GM23248 (cell line): ENCODE measurements around the gene TBC1D14. TPM values are rescaled to one million over a fixed set of nuclear protein-coding genes. Genes with fewer than 3 reads are reported as not detected.

ENCODE experiments used
- DNase-seq: peaks from one replicate; pipeline ENCODE4 v3.0.0-alpha.2; 2015
- H2AFZ ChIP-seq: fragments of 200-600 bp; sonication (generic); 2 replicates; pipeline ENCODE4 v1.6.1; 2016; ENCODE audit warnings: antibody characterized with exemption
- H3F3A ChIP-seq: fragments of 200-600 bp; sonication (generic); 2 replicates; pipeline ENCODE4 v1.6.1; 2016; ENCODE audit warnings: mild to moderate bottlenecking, antibody characterized with exemption, mixed run types; ENCODE audit not compliant: insufficient read depth
- H3K27ac ChIP-seq: fragments of 200-600 bp; sonication (generic); 2 replicates; pipeline ENCODE4 v1.5.1; 2016; ENCODE audit warnings: mild to moderate bottlenecking
- H3K27me3 ChIP-seq: fragments of 200-600 bp; sonication (generic); replicated peaks from 2 replicates; pipeline ENCODE4 v1.6.1; 2016; ENCODE audit warnings: mild to moderate bottlenecking; ENCODE audit not compliant: insufficient read depth
- H3K36me3 ChIP-seq: fragments of 200-600 bp; sonication (generic); 2 replicates; pipeline ENCODE4 v1.6.1; 2016; ENCODE audit warnings: low read depth, mild to moderate bottlenecking
- H3K4me1 ChIP-seq: fragments of 200-600 bp; sonication (generic); 2 replicates; pipeline ENCODE4 v1.6.1; 2016; ENCODE audit warnings: mild to moderate bottlenecking; ENCODE audit not compliant: insufficient read depth
- H3K4me2 ChIP-seq: fragments of 200-600 bp; sonication (generic); one replicate; pipeline ENCODE4 v1.6.1; 2016; ENCODE audit warnings: mild to moderate bottlenecking; ENCODE audit not compliant: unreplicated experiment
- H3K4me3 ChIP-seq: fragments of 200-600 bp; sonication (generic); 2 replicates; pipeline ENCODE4 v1.5.1; 2016; ENCODE audit warnings: mild to moderate bottlenecking
- H3K79me2 ChIP-seq: fragments of 200-600 bp; sonication (generic); 2 replicates; pipeline ENCODE4 v1.6.1; 2016; ENCODE audit warnings: mild to moderate bottlenecking; ENCODE audit not compliant: insufficient read depth
- H3K9ac ChIP-seq: fragments of 200-600 bp; sonication (generic); 2 replicates; pipeline ENCODE4 v1.6.1; 2016; ENCODE audit warnings: mild to moderate bottlenecking
- H3K9me2 ChIP-seq: fragments of 200-600 bp; sonication (generic); 2 replicates; pipeline ENCODE4 v1.6.1; 2016; ENCODE audit warnings: mixed run types, mild to moderate bottlenecking, moderate library complexity; ENCODE audit not compliant: insufficient read depth
- H3K9me3 ChIP-seq: fragments of 200-600 bp; sonication (generic); one replicate; pipeline ENCODE4 v1.6.1; 2017; ENCODE audit warnings: low read depth
- H4K20me1 ChIP-seq: fragments of 200-600 bp; sonication (generic); 2 replicates; pipeline ENCODE4 v1.6.0; 2016; ENCODE audit not compliant: insufficient read depth
- EZH2 ChIP-seq: fragments of 200-600 bp; sonication (generic); IDR thresholded peaks from 2 replicates; pipeline ENCODE4 v1.6.1; 2018; ENCODE audit warnings: antibody characterized with exemption, mild to moderate bottlenecking; ENCODE audit not compliant: insufficient read depth, poor library complexity, severe bottlenecking
- EZH2phosphoT487 ChIP-seq: fragments of 200-600 bp; sonication (generic); IDR thresholded peaks from 2 replicates; pipeline ENCODE4 v1.6.1; 2018; ENCODE audit warnings: antibody characterized with exemption, moderate library complexity, mild to moderate bottlenecking, low read depth; ENCODE audit not compliant: insufficient read depth
- WGBS, 2 experiments: methylation state at CpG; one replicate each; pipeline ENCODE4 v1.1.6; 2015 to 2017; ENCODE audit warnings: low lambda C conversion rate in 2 of 2, low coverage in 1 of 2; ENCODE audit errors: missing lambda C conversion rate in 2 of 2; 5-methylcytosine and 5-hydroxymethylcytosine counted together
- in situ Hi-C: fragments of 300-500 bp; cut with MboI; formaldehyde crosslinking; loops from 2 replicates; pipeline ENCODE4 v1.15.0; 2020
- polyA plus RNA-seq: library from polyadenylated mRNA; unstranded; fragments of >200 nt; fragmentation: Nextera tagmentation; extraction: Ambion mirVana; gene quantifications from 2 replicates; pipeline ENCODE4 v1.2.1, GENCODE V29; 2016
- total RNA-seq: library from RNA; depleted of rRNA; stranded (reverse); fragments of >200 nt; shearing (Covaris generic); gene quantifications from 2 replicates; pipeline ENCODE4 v1.2.3, GENCODE V29; 2014

The TBC1D14 gene
- total and polyA plus RNA-seq, 2 experiments from 2014 or later, result 20.4 to 39.1 TPM

DNA sequence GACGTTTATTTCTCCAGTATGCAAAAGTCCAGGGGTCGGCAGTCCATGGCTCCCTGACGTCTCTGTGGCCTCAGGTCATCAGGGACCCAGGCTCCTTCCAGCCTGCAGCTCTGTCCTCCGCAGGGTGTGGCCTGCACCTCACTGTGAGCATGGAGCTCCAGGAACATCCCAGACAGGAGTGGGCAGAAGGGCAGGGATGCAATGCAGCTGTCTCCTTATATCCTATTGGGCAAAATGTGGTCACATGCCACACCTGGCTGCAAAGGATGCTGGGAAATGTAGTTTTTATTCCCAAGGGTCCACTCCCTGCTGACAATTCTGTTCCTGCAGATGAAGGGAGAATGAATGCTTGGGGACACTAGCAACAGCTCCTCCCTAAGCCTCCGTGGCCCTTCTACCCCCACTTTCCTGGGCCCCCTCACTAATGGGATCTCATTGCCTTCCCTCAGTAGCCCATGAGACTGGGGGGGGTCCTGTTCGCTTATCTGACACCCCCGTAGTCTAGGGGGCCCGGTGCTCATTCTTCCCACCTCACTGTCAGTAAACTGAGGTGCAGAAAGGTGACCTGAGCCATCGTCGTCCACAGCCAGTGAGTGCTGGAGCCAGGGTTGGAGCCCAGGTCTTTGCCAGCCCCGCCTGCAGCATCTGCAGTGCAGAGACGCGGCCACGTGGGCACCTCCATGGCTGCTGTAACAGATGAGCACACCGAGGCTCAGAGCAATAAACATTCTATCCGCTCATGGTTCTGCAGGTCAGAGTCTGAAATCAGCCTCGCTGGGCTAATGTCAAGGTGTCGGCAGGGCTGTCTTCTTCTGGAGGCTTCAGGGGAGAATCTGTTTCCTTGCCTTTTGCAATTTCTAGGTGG lies 164.1 kb downstream of the TBC1D14 start:
- Histone ChIP-seq H3K4me1 (no peaks in the 10 kb centered on the region), H2AFZ (no peak overlapping the region), H3F3A (no peaks in the 10 kb centered on the region), H3K9ac (no peak overlapping the region), H3K27ac (no peak overlapping the region), H3K9me3 (no peaks in the 10 kb centered on the region), H4K20me1 (no peaks in the 10 kb centered on the region), H3K4me3 (no peak overlapping the region), H3K36me3 (no peaks in the 10 kb centered on the region), H3K9me2 (no peaks in the 10 kb centered on the region), H3K27me3 (no peaks in the 10 kb centered on the region), H3K79me2 (no peaks in the 10 kb centered on the region), H3K4me2 (no peak overlapping the region)
- in situ Hi-C loops, result loop anchor here (10.0 kb wide), 1 partner anchor 359 kb away; the partner anchor contains the start of gene BLOC1S4
- DNase-seq, result peak; percentile 65
- TF ChIP-seq EZH2, result no peak
- TF ChIP-seq EZH2phosphoT487, result no peak
- 69 to 70% methylated on average over 18 of the region's 18 CpGs for whole genome bisulfite sequencing, 2 experiments

DNA sequence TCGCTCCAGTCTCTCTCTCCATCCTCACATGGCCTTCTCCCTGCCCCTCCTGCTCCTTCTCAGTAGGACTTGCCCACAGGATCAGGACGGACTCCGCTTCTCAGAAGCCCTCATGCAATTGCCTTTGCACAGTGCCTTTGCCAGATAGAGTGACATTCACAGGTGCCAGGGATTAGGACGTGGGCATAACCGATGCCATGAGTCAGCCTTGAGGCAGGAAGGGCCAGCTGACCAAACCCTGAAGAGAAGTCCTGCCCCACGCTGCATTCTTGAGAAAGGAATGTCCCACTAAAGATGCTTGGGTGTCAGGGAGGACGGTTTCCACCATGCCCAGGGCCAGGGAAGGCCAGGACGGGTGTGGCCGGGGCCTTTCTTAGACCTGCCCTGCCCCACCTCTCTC lies 164.8 kb downstream of the TBC1D14 start:
- Histone ChIP-seq H3K9ac (no peak overlapping the region), H3K27me3 (no peaks in the 10 kb centered on the region), H3K4me3 (no peak overlapping the region), H4K20me1 (no peaks in the 10 kb centered on the region), H3K36me3 (no peaks in the 10 kb centered on the region), H3K79me2 (no peaks in the 10 kb centered on the region), H3K4me2 (no peak overlapping the region), H3K4me1 (no peaks in the 10 kb centered on the region), H3K9me2 (no peaks in the 10 kb centered on the region), H3F3A (no peaks in the 10 kb centered on the region), H3K27ac (no peak overlapping the region), H3K9me3 (no peaks in the 10 kb centered on the region), H2AFZ (no peak overlapping the region)
- TF ChIP-seq EZH2phosphoT487 (no peak), EZH2 (no peak)
- in situ Hi-C loops, result loop anchor here (10.0 kb wide), 1 partner anchor 360 kb away; the partner anchor contains the start of gene BLOC1S4
- DNase-seq, result peak; percentile 58
- 55 to 59% methylated on average over 9 of the region's 9 CpGs for WGBS, 2 experiments

GRCh38 chr4:7075962-7076695 lies 166.5 kb downstream of the TBC1D14 start:
- in situ Hi-C loops, result loop anchor here (10.0 kb wide), 1 partner anchor 361 kb away; the partner anchor contains the start of gene BLOC1S4
- peak; percentile 54 for DNase-seq
- Histone ChIP-seq H3K36me3 (no peaks in the 10 kb centered on the region), H3F3A (no peaks in the 10 kb centered on the region), H3K9me3 (no peaks in the 10 kb centered on the region), H3K4me3 (no peak overlapping the region), H3K9me2 (no peaks in the 10 kb centered on the region), H3K4me1 (no peaks in the 10 kb centered on the region), H2AFZ (no peak overlapping the region), H3K79me2 (no peaks in the 10 kb centered on the region), H3K27ac (no peak overlapping the region), H3K4me2 (no peak overlapping the region), H3K27me3 (peaks cover 12% of the 10 kb centered on the region), H3K9ac (no peak overlapping the region), H4K20me1 (no peaks in the 10 kb centered on the region)
- WGBS, 2 experiments, result 80% methylated on average over 21 to 25 of the region's 25 CpGs
- TF ChIP-seq EZH2 (no peak), EZH2phosphoT487 (no peak)

- H3K4me1 ChIP-seq, result no peaks in the 10 kb centered on the region
- H3K27ac ChIP-seq, result no peak overlapping the region
- no peak for DNase-seq
- H3K4me2 ChIP-seq, result no peak overlapping the region
- H3K4me3 ChIP-seq, result no peak overlapping the region
- H3F3A ChIP-seq, result no peaks in the 10 kb centered on the region
- no peaks in the 10 kb centered on the region for H3K9me3 ChIP-seq
- no peaks in the 10 kb centered on the region for H3K79me2 ChIP-seq
- TF ChIP-seq EZH2phosphoT487 (no peak), EZH2 (no peak)
- WGBS, 2 experiments, result 65 to 67% methylated on average over 6 of the region's 6 CpGs
- no peak overlapping the region for H2AFZ ChIP-seq
- peaks cover 16% of the 10 kb centered on the region for H3K27me3 ChIP-seq
- in situ Hi-C loops, result loop anchor here (10.0 kb wide), 1 partner anchor 362 kb away; the partner anchor contains the start of gene BLOC1S4
- H3K9ac ChIP-seq, result no peak overlapping the region
- no peaks in the 10 kb centered on the region for H3K36me3 ChIP-seq
- H3K9me2 ChIP-seq, result no peaks in the 10 kb centered on the region
- no peaks in the 10 kb centered on the region for H4K20me1 ChIP-seq
Observed at GRCh38 chr4:7076696-7077082, 167.1 kb downstream of the TBC1D14 start.
